Retinal pigment epithelial cell (primary cell): ENCODE results near the gene CABLES1.

ENCODE experiments used
- DNase-seq: peaks from one replicate; pipeline ENCODE4 v3.0.0-alpha.2; 2010; ENCODE audit warnings: low read depth
- H3K4me3 ChIP-seq: 2 replicates; pipeline ENCODE4 v1.5.1; 2011; ENCODE audit warnings: mild to moderate bottlenecking, low read length, control low read depth, moderate library complexity
- CTCF ChIP-seq: conservative IDR thresholded peaks from 2 replicates; pipeline ENCODE4 v1.5.1; 2011; ENCODE audit warnings: low read depth, low read length, control low read depth, inconsistent platforms

Gene CABLES1

GRCh38 chr18:23143815-23144261 lies 8.6 kb downstream of the CABLES1 start:
- no peak for DNase-seq
- no peak overlapping the region for H3K4me3 ChIP-seq

GRCh38 chr18:23144640-23145039 lies 9.4 kb downstream of the CABLES1 start:
- H3K4me3 ChIP-seq = no peak overlapping the region
- DNase-seq = no peak
- TF ChIP-seq CTCF = no peak

More at GRCh38 chr18:23143815-23144261, 8.6 kb downstream of the CABLES1 start:
- no peak for TF ChIP-seq CTCF

- TF ChIP-seq CTCF = no peak
- DNase-seq = no peak
- no peak overlapping the region for H3K4me3 ChIP-seq
These were observed 10.3 kb downstream of the CABLES1 start for GRCh38 chr18:23145621-23146020.

- no peak for DNase-seq
- TF ChIP-seq CTCF = no peak
- H3K4me3 ChIP-seq = no peak overlapping the region
These were observed 11.7 kb downstream of the CABLES1 start for GRCh38 chr18:23146861-23147469.

- no peak overlapping the region for H3K4me3 ChIP-seq
- no peak for DNase-seq
- TF ChIP-seq CTCF = no peak
These were observed 13.1 kb downstream of the CABLES1 start for GRCh38 chr18:23148382-23148781.

- H3K4me3 ChIP-seq = no peak overlapping the region
- no peak for DNase-seq
- no peak for TF ChIP-seq CTCF
These were observed 14.3 kb downstream of the CABLES1 start for GRCh38 chr18:23149570-23149969.

- TF ChIP-seq CTCF = no peak
- no peak for DNase-seq
- no peak overlapping the region for H3K4me3 ChIP-seq
These were observed 16.3 kb downstream of the CABLES1 start for GRCh38 chr18:23151414-23152099.
